GM12878 (cell line): ENCODE results near the gene CNKSR3. TPM values are rescaled to one million over a fixed set of nuclear protein-coding genes. Genes with fewer than 3 reads are reported as not detected.

ENCODE experiments used
- ATAC-seq: fragments of 200-7000 bp; cut with Tn5 transposase; 3 replicates; pipeline ENCODE4 v1.9.1; 2020; ENCODE audit warnings: mild to moderate bottlenecking, moderate library complexity
- BruUV-seq: library from RNA; stranded (reverse); fragments of 400-500 nt; replicated peaks from 2 replicates; lab custom pipeline; 2021; lab: Mats Ljungman, UMichigan
- CTCF ChIA-PET: fragments of 300-600 bp; sonication (Branson Sonifier 250); formaldehyde crosslinking; extraction: SDS; loops from one replicate; lab custom pipeline; 2021; ENCODE audit warnings: inconsistent platforms; lab: Yijun Ruan, JAX
- POLR2A ChIA-PET: fragments of 350-600 bp; formaldehyde crosslinking; extraction: SDS; loops from one replicate; lab custom pipeline; 2021; ENCODE audit warnings: inconsistent platforms; lab: Charles Lee
- RAD21 ChIA-PET: fragments of 300-600 bp; sonication (Branson Sonifier 250); formaldehyde crosslinking; loops from one replicate; lab custom pipeline; 2023; ENCODE audit warnings: antibody characterized with exemption; ENCODE audit not compliant: unreplicated experiment; lab: Charles Lee
- SMC1A ChIA-PET: fragments of 300-600 bp; sonication (Branson Sonifier 250); formaldehyde crosslinking; loops from one replicate; lab custom pipeline; 2023; ENCODE audit not compliant: unreplicated experiment, uncharacterized antibody; lab: Charles Lee
- DNase-seq: peaks from one replicate; pipeline ENCODE4 v3.0.0-alpha.2; 2011; ENCODE audit warnings: low read depth, low spot score
- FAIRE-seq: peaks from 3 replicates; lab custom pipeline; 2011; peaks lifted over from hg19 to GRCh38; lab: Jason Lieb, UNC
- H2AFZ ChIP-seq: 2 replicates; pipeline ENCODE4 v1.6.0; 2011; ENCODE audit warnings: low read depth, low read length, control low read depth; ENCODE audit not compliant: control insufficient read depth
- H3K27ac ChIP-seq: 2 replicates; pipeline ENCODE4 v1.5.1; 2011; ENCODE audit warnings: control low read depth; ENCODE audit not compliant: control insufficient read depth, insufficient read depth
- H3K27me3 ChIP-seq, 2 experiments: replicated peaks in 1 of 2; 2 replicates each; pipeline versions ENCODE4 v1.6.0 to v1.6.1; 2011; ENCODE audit warnings: low read length in 1 of 2; ENCODE audit not compliant: control insufficient read depth in 2 of 2, insufficient read depth in 2 of 2
- H3K36me3 ChIP-seq, 2 experiments: 2 replicates each; pipeline ENCODE4 v1.5.1; 2011; ENCODE audit warnings: low read length in 1 of 2; ENCODE audit not compliant: control insufficient read depth in 2 of 2, insufficient read depth in 2 of 2
- H3K4me1 ChIP-seq: 2 replicates; pipeline ENCODE4 v1.6.1; 2011; ENCODE audit warnings: mild to moderate bottlenecking, low read length, moderate library complexity, mixed read lengths; ENCODE audit not compliant: control insufficient read depth, insufficient read depth
- H3K4me2 ChIP-seq: 2 replicates; pipeline ENCODE4 v1.6.0; 2011; ENCODE audit warnings: control low read depth; ENCODE audit not compliant: control insufficient read depth, insufficient read depth
- H3K4me3 ChIP-seq: fragments of 200-600 bp; sonication (generic); 2 replicates; pipeline ENCODE4 v1.5.1; 2016
- H3K79me2 ChIP-seq: 2 replicates; pipeline ENCODE4 v1.6.0; 2011; ENCODE audit warnings: low read length; ENCODE audit not compliant: control insufficient read depth, insufficient read depth
- H3K9ac ChIP-seq: 2 replicates; pipeline ENCODE4 v1.8.0; 2011; ENCODE audit warnings: low read length, control low read depth, mixed read lengths; ENCODE audit not compliant: control insufficient read depth, insufficient read depth
- H3K9me3 ChIP-seq: replicated peaks from 3 replicates; pipeline ENCODE4 v1.5.1; 2011; ENCODE audit warnings: mild to moderate bottlenecking, low read length; ENCODE audit not compliant: control insufficient read depth, insufficient read depth
- H4K20me1 ChIP-seq: 2 replicates; pipeline ENCODE4 v1.6.0; 2011; ENCODE audit not compliant: control insufficient read depth, insufficient read depth
- EP300 ChIP-seq, 2 experiments: fragments of 150-350 bp in 1 of 2; IDR thresholded peaks; 2 replicates each; pipeline ENCODE4 v1.6.1; 2011 to 2012; ENCODE audit warnings: low read depth in 2 of 2, low read length in 2 of 2, borderline replicate concordance in 1 of 2, improper control_type of control experiment in 1 of 2, inconsistent platforms in 1 of 2; ENCODE audit not compliant: control insufficient read depth in 1 of 2
- EZH2 ChIP-seq: IDR thresholded peaks from 2 replicates; pipeline ENCODE4 v1.6.1; 2012; ENCODE audit warnings: low read depth, mild to moderate bottlenecking, control low read depth, inconsistent platforms, low read length, borderline replicate concordance; ENCODE audit not compliant: control insufficient read depth
- MEF2A ChIP-seq: IDR thresholded peaks from 2 replicates; pipeline ENCODE4 v1.6.1; 2011; ENCODE audit warnings: low read depth, mild to moderate bottlenecking, low read length, moderate library complexity; ENCODE audit not compliant: insufficient read depth
- MTA2 ChIP-seq: fragments of 450-650 bp; IDR thresholded peaks from 2 replicates; pipeline ENCODE4 v1.6.1; 2016; ENCODE audit warnings: low read depth, mild to moderate bottlenecking, moderate library complexity
- MTA3 ChIP-seq: IDR thresholded peaks from 2 replicates; pipeline ENCODE4 v1.6.1; 2012; ENCODE audit warnings: low read length, inconsistent platforms, borderline replicate concordance
- PAX5 ChIP-seq: IDR thresholded peaks from 2 replicates; pipeline ENCODE4 v1.6.1; 2011; ENCODE audit warnings: low read depth, low read length, borderline replicate concordance
- POLR2A ChIP-seq: IDR thresholded peaks from 2 replicates; pipeline ENCODE4 v1.6.1; 2011; ENCODE audit warnings: low read depth, mild to moderate bottlenecking, low read length
- POLR2AphosphoS2 ChIP-seq: IDR thresholded peaks from 2 replicates; pipeline ENCODE4 v1.6.1; 2011; ENCODE audit warnings: low read depth, mild to moderate bottlenecking, low read length, improper control_type of control experiment, moderate library complexity
- RAD51 ChIP-seq: fragments of 450-650 bp; IDR thresholded peaks from 2 replicates; pipeline ENCODE4 v1.6.1; 2016; ENCODE audit warnings: moderate library complexity, mild to moderate bottlenecking, inconsistent platforms
- RBBP5 ChIP-seq: fragments of 200-600 bp; sonication (generic); conservative IDR thresholded peaks from 2 replicates; pipeline ENCODE4 v1.6.1; 2016
- ZZZ3 ChIP-seq: IDR thresholded peaks from 2 replicates; pipeline ENCODE4 v1.6.1; 2011; ENCODE audit warnings: low read depth; ENCODE audit not compliant: control insufficient read depth, insufficient read length
- WGBS: methylation state at CpG from one replicate; pipeline ENCODE4 v1.1.6; 2016; ENCODE audit warnings: low lambda C conversion rate; ENCODE audit not compliant: insufficient replicate concordance, insufficient coverage; ENCODE audit errors: missing lambda C conversion rate; 5-methylcytosine and 5-hydroxymethylcytosine counted together
- in situ Hi-C: fragments of 300-500 bp; cut with MboI; formaldehyde crosslinking; loops from 9 replicates; pipeline ENCODE4 v1.14.3; 2018; ENCODE audit warnings: mixed read lengths
- intact Hi-C: fragments of 100-400 bp; cut with micrococcal nuclease; formaldehyde crosslinking; loops from one replicate; pipeline ENCODE4 v1.14.2; 2022; ENCODE audit not compliant: unreplicated experiment
- polyA plus RNA-seq, 11 experiments: library from polyadenylated mRNA; depleted of rRNA in 4 of 11; unstranded in 6 of 11; stranded (reverse) in 5 of 11; fragments of >200 nt; fragmentation: Nextera tagmentation in 4 of 11; fragmentation: Illumina TruSeq in 1 of 11; extraction: Ambion mirVana in 4 of 11; extraction: Trizol in 1 of 11; gene quantifications; 1 replicate in 1 of 11; 2 replicates in 10 of 11; pipeline versions ENCODE4 v1.2.1 to v1.2.3, GENCODE V29; 2011 to 2016; ENCODE audit warnings: inconsistent platforms in 2 of 11, missing spikeins in 2 of 11, low read depth in 1 of 11
- total RNA-seq, 4 experiments: library from RNA; depleted of rRNA in 3 of 4; stranded (reverse); fragments of >200 nt in 3 of 4; fragmentation: Illumina TruSeq in 1 of 4; extraction: Trizol in 1 of 4; gene quantifications; 2 replicates each; pipeline versions ENCODE4 v1.2.1 to v1.2.3, GENCODE V29; 2013 to 2021
- TF ChIP-seq, protein P1 (sequence below): IDR thresholded peaks from 2 replicates; pipeline ENCODE4 v1.6.1; 2012; ENCODE audit warnings: mild to moderate bottlenecking, low read depth, low read length
- TF ChIP-seq, protein P2 (sequence below): fragments of 450-650 bp; IDR thresholded peaks from 2 replicates; pipeline ENCODE4 v1.6.1; 2016; ENCODE audit warnings: mild to moderate bottlenecking

CNKSR3 gene
- total and polyA plus RNA-seq, 10 of the 15 experiments (the other 5 are each of a cell fraction or from before 2014, with no cell fraction given) = under 0.01 to 0.48 (median 0.12) TPM; not detected in 2

GRCh38 chr6:154380741-154381140 lies 129.7 kb downstream of the CNKSR3 start:
- Histone ChIP-seq H3K4me2 (no peak overlapping the region), H4K20me1 (no peaks in the 10 kb centered on the region), H3K79me2 (no peaks in the 10 kb centered on the region), H3K27ac (no peak overlapping the region), H3K4me1 (no peaks in the 10 kb centered on the region), H3K27me3 (peaks cover 0 to 2% of the 10 kb centered on the region in 2 experiments; a peak in 2 of 4 replicates), H3K4me3 (no peak overlapping the region), H3K36me3 (no peaks in the 10 kb centered on the region), H3K9ac (no peak overlapping the region), H2AFZ (no peak overlapping the region), H3K9me3 (no peaks in the 10 kb centered on the region; the same call in 2 of the 3 replicates)
- POLR2A ChIA-PET = no interaction called here
- DNase-seq (no peak), FAIRE-seq (no peak), ATAC-seq (no peak)
- SMC1A ChIA-PET = no interaction called here
- BruUV-seq = no TSS peak
- RAD21 ChIA-PET = no interaction called here
- intact Hi-C loops (no loop called here), in situ Hi-C loops (no loop called here)
- CTCF ChIA-PET = no interaction called here
- 3% methylated on average over 2 of the region's 2 CpGs for WGBS
- TF ChIP-seq POLR2AphosphoS2 (no peak), MTA2 (no peak), MEF2A (no peak), POLR2A (no peak), EZH2 (no peak), ZZZ3 (no peak), RBBP5 (no peak), RAD51 (no peak), PAX5 (no peak), MTA3 (no peak), EP300 (IDR thresholded peaks at IDR 0.05; ENCODE audit: borderline replicate concordance in 1 of 2, control insufficient read depth in 1 of 2, low read depth in 2 of 2, low read length in 2 of 2) (no peak)
- TF ChIP-seq, protein P1, sequence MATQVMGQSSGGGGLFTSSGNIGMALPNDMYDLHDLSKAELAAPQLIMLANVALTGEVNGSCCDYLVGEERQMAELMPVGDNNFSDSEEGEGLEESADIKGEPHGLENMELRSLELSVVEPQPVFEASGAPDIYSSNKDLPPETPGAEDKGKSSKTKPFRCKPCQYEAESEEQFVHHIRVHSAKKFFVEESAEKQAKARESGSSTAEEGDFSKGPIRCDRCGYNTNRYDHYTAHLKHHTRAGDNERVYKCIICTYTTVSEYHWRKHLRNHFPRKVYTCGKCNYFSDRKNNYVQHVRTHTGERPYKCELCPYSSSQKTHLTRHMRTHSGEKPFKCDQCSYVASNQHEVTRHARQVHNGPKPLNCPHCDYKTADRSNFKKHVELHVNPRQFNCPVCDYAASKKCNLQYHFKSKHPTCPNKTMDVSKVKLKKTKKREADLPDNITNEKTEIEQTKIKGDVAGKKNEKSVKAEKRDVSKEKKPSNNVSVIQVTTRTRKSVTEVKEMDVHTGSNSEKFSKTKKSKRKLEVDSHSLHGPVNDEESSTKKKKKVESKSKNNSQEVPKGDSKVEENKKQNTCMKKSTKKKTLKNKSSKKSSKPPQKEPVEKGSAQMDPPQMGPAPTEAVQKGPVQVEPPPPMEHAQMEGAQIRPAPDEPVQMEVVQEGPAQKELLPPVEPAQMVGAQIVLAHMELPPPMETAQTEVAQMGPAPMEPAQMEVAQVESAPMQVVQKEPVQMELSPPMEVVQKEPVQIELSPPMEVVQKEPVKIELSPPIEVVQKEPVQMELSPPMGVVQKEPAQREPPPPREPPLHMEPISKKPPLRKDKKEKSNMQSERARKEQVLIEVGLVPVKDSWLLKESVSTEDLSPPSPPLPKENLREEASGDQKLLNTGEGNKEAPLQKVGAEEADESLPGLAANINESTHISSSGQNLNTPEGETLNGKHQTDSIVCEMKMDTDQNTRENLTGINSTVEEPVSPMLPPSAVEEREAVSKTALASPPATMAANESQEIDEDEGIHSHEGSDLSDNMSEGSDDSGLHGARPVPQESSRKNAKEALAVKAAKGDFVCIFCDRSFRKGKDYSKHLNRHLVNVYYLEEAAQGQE = no peak
- TF ChIP-seq, protein P2, sequence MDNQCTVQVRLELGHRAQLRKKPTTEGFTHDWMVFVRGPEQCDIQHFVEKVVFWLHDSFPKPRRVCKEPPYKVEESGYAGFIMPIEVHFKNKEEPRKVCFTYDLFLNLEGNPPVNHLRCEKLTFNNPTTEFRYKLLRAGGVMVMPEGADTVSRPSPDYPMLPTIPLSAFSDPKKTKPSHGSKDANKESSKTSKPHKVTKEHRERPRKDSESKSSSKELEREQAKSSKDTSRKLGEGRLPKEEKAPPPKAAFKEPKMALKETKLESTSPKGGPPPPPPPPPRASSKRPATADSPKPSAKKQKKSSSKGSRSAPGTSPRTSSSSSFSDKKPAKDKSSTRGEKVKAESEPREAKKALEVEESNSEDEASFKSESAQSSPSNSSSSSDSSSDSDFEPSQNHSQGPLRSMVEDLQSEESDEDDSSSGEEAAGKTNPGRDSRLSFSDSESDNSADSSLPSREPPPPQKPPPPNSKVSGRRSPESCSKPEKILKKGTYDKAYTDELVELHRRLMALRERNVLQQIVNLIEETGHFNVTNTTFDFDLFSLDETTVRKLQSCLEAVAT = no peak
